K562 (cell line): ENCODE data around the gene MRPL40. TPM values are rescaled to one million over a fixed set of nuclear protein-coding genes. Genes with fewer than 3 reads are reported as not detected.
A peak's percentile ranks its signal among the peaks of the same experiment; 100 is the strongest.

Experiments used
- BHLHE40 ChIP-seq: IDR thresholded peaks from 2 replicates; pipeline ENCODE4 v1.6.1; 2011; ENCODE audit warnings: low read length, improper control_type of control experiment
- CHD1 ChIP-seq: fragments of 200-600 bp; sonication (generic); IDR thresholded peaks from one replicate; pipeline ENCODE4 v1.6.1; 2012; ENCODE audit warnings: mild to moderate bottlenecking, moderate library complexity, low read length, inconsistent platforms
- CREB1 ChIP-seq, 2 experiments: sonication (generic) in 1 of 2; formaldehyde crosslinking in 1 of 2; IDR thresholded peaks; 2 replicates each; pipeline versions ENCODE4 v1.6.1 to v1.8.0; 2012 to 2022; ENCODE audit warnings: inconsistent platforms in 1 of 2, mild to moderate bottlenecking in 1 of 2, missing genetic modification reagents in 1 of 2, moderate library complexity in 1 of 2
- ELF4 ChIP-seq: fragments of 450-650 bp; formaldehyde crosslinking; IDR thresholded peaks from 2 replicates; pipeline ENCODE4 v1.4.0; 2022; ENCODE audit warnings: missing genetic modification characterization
- EP300 ChIP-seq: IDR thresholded peaks from 2 replicates; pipeline ENCODE4 v1.6.1; 2012; ENCODE audit warnings: low read length, improper control_type of control experiment
- ETV6 ChIP-seq, 3 experiments: fragments of 150-350 bp in 1 of 3; sonication (generic) in 1 of 3; formaldehyde crosslinking in 1 of 3; IDR thresholded peaks; 2 replicates each; pipeline versions ENCODE4 v1.6.1 to v1.8.0; 2014 to 2022; ENCODE audit warnings: borderline replicate concordance in 2 of 3, low read depth in 2 of 3, antibody characterized with exemption in 1 of 3, low read length in 1 of 3, mild to moderate bottlenecking in 1 of 3, missing genetic modification reagents in 1 of 3
- FOXK2 ChIP-seq, 2 experiments: fragments of 450-650 bp; IDR thresholded peaks in 1 of 2; conservative IDR thresholded peaks in 1 of 2; 2 replicates each; pipeline ENCODE4 v1.6.1; 2016; ENCODE audit warnings: low read depth in 2 of 2, mild to moderate bottlenecking in 1 of 2
- HMBOX1 ChIP-seq: sonication (generic); IDR thresholded peaks from 2 replicates; pipeline ENCODE4 v1.6.1; 2016
- KLF6 ChIP-seq: fragments of 250-450 bp; sonication (Bioruptor Pico); IDR thresholded peaks from 2 replicates; pipeline ENCODE4 v1.4.0; 2020; ENCODE audit warnings: mild to moderate bottlenecking, moderate library complexity, borderline replicate concordance
- POU5F1 ChIP-seq: fragments of 150-350 bp; IDR thresholded peaks from 2 replicates; pipeline ENCODE4 v1.6.1; 2014; ENCODE audit warnings: borderline replicate concordance, low read length, low read depth, mild to moderate bottlenecking; ENCODE audit not compliant: partially characterized antibody
- RAD51 ChIP-seq: fragments of 450-650 bp; IDR thresholded peaks from 2 replicates; pipeline ENCODE4 v1.7.1; 2016; ENCODE audit warnings: low read depth, mild to moderate bottlenecking, borderline replicate concordance
- RBFOX2 ChIP-seq: fragments of 200-400 bp; formaldehyde crosslinking; IDR thresholded peaks from 2 replicates; pipeline ENCODE4 v1.6.1; 2017; ENCODE audit warnings: low read depth, mild to moderate bottlenecking, low read length, moderate library complexity
- SETDB1 ChIP-seq: IDR thresholded peaks from one replicate; pipeline ENCODE4 v1.6.1; 2012; ENCODE audit warnings: low read length, control low read depth, inconsistent platforms
- SOX6 ChIP-seq: fragments of 450-650 bp; IDR thresholded peaks from 2 replicates; pipeline ENCODE4 v1.6.1; 2014; ENCODE audit warnings: mild to moderate bottlenecking
- ZNF280B ChIP-seq: fragments of 250-450 bp; sonication (Bioruptor Pico); IDR thresholded peaks from 2 replicates; pipeline ENCODE4 v1.5.1; 2021; ENCODE audit warnings: mild to moderate bottlenecking
- ZNF431 ChIP-seq: sonication (generic); formaldehyde crosslinking; IDR thresholded peaks from 2 replicates; pipeline ENCODE4 v1.8.0; 2022; ENCODE audit warnings: mild to moderate bottlenecking, missing genetic modification reagents
- ZNF707 ChIP-seq: fragments of 250-450 bp; sonication (Bioruptor Pico); conservative IDR thresholded peaks from 2 replicates; pipeline ENCODE4 v1.8.0; 2022; ENCODE audit warnings: inconsistent platforms, mild to moderate bottlenecking, moderate library complexity
- polyA plus RNA-seq, 8 experiments: library from polyadenylated mRNA; depleted of rRNA in 4 of 8; stranded (reverse) in 5 of 8; unstranded in 3 of 8; fragments of >200 nt; fragmentation: Nextera tagmentation in 2 of 8; fragmentation: Illumina TruSeq in 1 of 8; extraction: Ambion mirVana in 2 of 8; extraction: Trizol in 1 of 8; gene quantifications; 2 replicates each; pipeline versions ENCODE4 v1.2.1 to v1.2.3, GENCODE V29; 2011 to 2014; ENCODE audit warnings: inconsistent platforms in 1 of 8, missing spikeins in 1 of 8
- total RNA-seq, 7 experiments: library from RNA; depleted of rRNA in 6 of 7; stranded (reverse); fragments of >200 nt in 6 of 7; fragmentation: Illumina TruSeq in 2 of 7; extraction: Trizol in 2 of 7; gene quantifications; 2 replicates each; pipeline versions ENCODE4 v1.2.1 to v1.2.3, GENCODE V29; 2011 to 2021; ENCODE audit warnings: low replicate concordance in 1 of 7
- TF ChIP-seq, protein P1 (sequence below): fragments of 200-800 bp; sonication (Bioruptor generic); IDR thresholded peaks from 2 replicates; pipeline ENCODE4 v1.6.1; 2016; ENCODE audit warnings: missing genetic modification characterization, missing compliant biosample characterization

Gene MRPL40
- total and polyA plus RNA-seq, 9 of the 15 experiments (the other 6 are each of a cell fraction or from before 2014, with no cell fraction given), result 132 to 652 (median 208) TPM

GRCh38 chr22:19396934-19397733, 35.2 kb upstream of the MRPL40 start (continued):
- TF ChIP-seq ZNF707 (0 out of 2 replicates have a peak, but pooled peaks have one; percentile 49), KLF6 (CRISPR knock-in tag) (peak; percentile 75; the same call in 1 of the 2 replicates), FOXK2 (conservative IDR thresholded peaks at IDR 0.05 in 1 of 2, IDR thresholded peaks at IDR 0.05 in 1 of 2; ENCODE audit: low read depth in 2 of 2) (peak in 1 of 2 experiments; percentile 73), ELF4 (peak; percentile 95; the same call in 1 of the 2 replicates), SOX6 (peak; percentile 97), RBFOX2 (peak; percentile 50; the same call in 1 of the 2 replicates), RAD51 (peak; percentile 23; the same call in 1 of the 2 replicates), BHLHE40 (peak; percentile 84; the same call in 1 of the 2 replicates), ZNF280B (no peak), HMBOX1 (peak; percentile 92), CREB1 (IDR thresholded peaks at IDR 0.05) (peak; percentile 95), CREB1 (CRISPR knock-in tag; IDR thresholded peaks at IDR 0.05) (no peak), CHD1 (peak; percentile 32), POU5F1 (no peak), EP300 (peak; percentile 98), SETDB1 (peak; percentile 98), ZNF431 (CRISPR knock-in tag) (no peak), ETV6 (IDR thresholded peaks at IDR 0.05; ENCODE audit: borderline replicate concordance in 1 of 2, low read depth in 2 of 2, low read length in 1 of 2) (peak in 1 of 2 experiments; percentile 37; a peak in 1 of 4 replicates), ETV6 (CRISPR knock-in tag; IDR thresholded peaks at IDR 0.05; ENCODE audit: borderline replicate concordance) (no peak)
- TF ChIP-seq, protein P1, sequence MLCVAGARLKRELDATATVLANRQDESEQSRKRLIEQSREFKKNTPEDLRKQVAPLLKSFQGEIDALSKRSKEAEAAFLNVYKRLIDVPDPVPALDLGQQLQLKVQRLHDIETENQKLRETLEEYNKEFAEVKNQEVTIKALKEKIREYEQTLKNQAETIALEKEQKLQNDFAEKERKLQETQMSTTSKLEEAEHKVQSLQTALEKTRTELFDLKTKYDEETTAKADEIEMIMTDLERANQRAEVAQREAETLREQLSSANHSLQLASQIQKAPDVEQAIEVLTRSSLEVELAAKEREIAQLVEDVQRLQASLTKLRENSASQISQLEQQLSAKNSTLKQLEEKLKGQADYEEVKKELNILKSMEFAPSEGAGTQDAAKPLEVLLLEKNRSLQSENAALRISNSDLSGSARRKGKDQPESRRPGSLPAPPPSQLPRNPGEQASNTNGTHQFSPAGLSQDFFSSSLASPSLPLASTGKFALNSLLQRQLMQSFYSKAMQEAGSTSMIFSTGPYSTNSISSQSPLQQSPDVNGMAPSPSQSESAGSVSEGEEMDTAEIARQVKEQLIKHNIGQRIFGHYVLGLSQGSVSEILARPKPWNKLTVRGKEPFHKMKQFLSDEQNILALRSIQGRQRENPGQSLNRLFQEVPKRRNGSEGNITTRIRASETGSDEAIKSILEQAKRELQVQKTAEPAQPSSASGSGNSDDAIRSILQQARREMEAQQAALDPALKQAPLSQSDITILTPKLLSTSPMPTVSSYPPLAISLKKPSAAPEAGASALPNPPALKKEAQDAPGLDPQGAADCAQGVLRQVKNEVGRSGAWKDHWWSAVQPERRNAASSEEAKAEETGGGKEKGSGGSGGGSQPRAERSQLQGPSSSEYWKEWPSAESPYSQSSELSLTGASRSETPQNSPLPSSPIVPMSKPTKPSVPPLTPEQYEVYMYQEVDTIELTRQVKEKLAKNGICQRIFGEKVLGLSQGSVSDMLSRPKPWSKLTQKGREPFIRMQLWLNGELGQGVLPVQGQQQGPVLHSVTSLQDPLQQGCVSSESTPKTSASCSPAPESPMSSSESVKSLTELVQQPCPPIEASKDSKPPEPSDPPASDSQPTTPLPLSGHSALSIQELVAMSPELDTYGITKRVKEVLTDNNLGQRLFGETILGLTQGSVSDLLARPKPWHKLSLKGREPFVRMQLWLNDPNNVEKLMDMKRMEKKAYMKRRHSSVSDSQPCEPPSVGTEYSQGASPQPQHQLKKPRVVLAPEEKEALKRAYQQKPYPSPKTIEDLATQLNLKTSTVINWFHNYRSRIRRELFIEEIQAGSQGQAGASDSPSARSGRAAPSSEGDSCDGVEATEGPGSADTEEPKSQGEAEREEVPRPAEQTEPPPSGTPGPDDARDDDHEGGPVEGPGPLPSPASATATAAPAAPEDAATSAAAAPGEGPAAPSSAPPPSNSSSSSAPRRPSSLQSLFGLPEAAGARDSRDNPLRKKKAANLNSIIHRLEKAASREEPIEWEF, result peak; percentile 94; the same call in 1 of the 2 replicates
